Activated CD8-positive, alpha-beta T cell treated with anti-CD3 and anti-CD28 coated beads, Interleukin-2, amount 10 ng/mL, durations not matched to agents 7 days and 5 days (primary cell): ENCODE data around the gene LIPN. TPM values are rescaled to one million over a fixed set of nuclear protein-coding genes. Genes with fewer than 3 reads are reported as not detected.

Source experiments
- ATAC-seq: fragments of 150-1000 bp; cut with Tn5 transposase; one replicate; pipeline ENCODE4 v1.10.0; 2021; ENCODE audit warnings: moderate library complexity
- CTCF ChIA-PET: fragments of 350-600 bp; sonication (Branson Sonifier 250); formaldehyde crosslinking; loops from one replicate; lab custom pipeline; 2021; ENCODE audit warnings: antibody characterized with exemption; lab: Charles Lee
- POLR2A ChIA-PET: fragments of 350-600 bp; sonication (Branson Sonifier 250); formaldehyde crosslinking; loops from one replicate; lab custom pipeline; 2021; ENCODE audit warnings: antibody characterized with exemption; lab: Charles Lee
- DNase-seq: peaks from one replicate; pipeline ENCODE4 v3.0.0-alpha.2; 2020
- H3K27ac Mint-ChIP-seq: one replicate; pipeline ENCODE4 v1.8.0; 2021; ENCODE audit warnings: mild to moderate bottlenecking, mixed read lengths
- H3K27me3 Mint-ChIP-seq: one replicate; pipeline ENCODE4 v1.8.0; 2021; ENCODE audit warnings: low read depth, mixed read lengths
- H3K36me3 Mint-ChIP-seq: one replicate; pipeline ENCODE4 v1.8.0; 2021; ENCODE audit warnings: low read depth, mixed read lengths
- H3K4me1 Mint-ChIP-seq: one replicate; pipeline ENCODE4 v1.8.0; 2021; ENCODE audit warnings: low read depth, mixed read lengths
- H3K4me3 Mint-ChIP-seq: one replicate; pipeline ENCODE4 v1.8.0; 2021; ENCODE audit warnings: mild to moderate bottlenecking, mixed read lengths
- H3K9me3 Mint-ChIP-seq: one replicate; pipeline ENCODE4 v1.8.0; 2022; ENCODE audit warnings: mixed read lengths; ENCODE audit not compliant: insufficient read depth
- total RNA-seq, 2 experiments: library from RNA; stranded (reverse); gene quantifications; one replicate each; pipeline ENCODE4 v1.2.3, GENCODE V29; 2021

The LIPN gene
- total RNA-seq, 2 experiments from 2014 or later, result not detected

GRCh38 chr10:88828310-88828709 lies 68.5 kb downstream of the LIPN start:
- ChIA-PET POLR2A (no interaction called here), CTCF (interaction anchor here (1.0 to 6.1 kb wide), 5 partner anchors 8 to 140 kb away, joined by 3 to 59 read pairs (median 11); no protein-coding TSS in a partner anchor)
- H3K4me3 Mint-ChIP-seq, result no peak overlapping the region
- DNase-seq, result no peak
- no peak for ATAC-seq
- H3K9me3 Mint-ChIP-seq, result no peaks in the 10 kb centered on the region
- H3K36me3 Mint-ChIP-seq, result peaks cover 29% of the 10 kb centered on the region
- H3K4me1 Mint-ChIP-seq, result peaks cover 83% of the 10 kb centered on the region
- H3K27me3 Mint-ChIP-seq, result no peaks in the 10 kb centered on the region
- no peak overlapping the region for H3K27ac Mint-ChIP-seq

Other genes with a start within 250 kb of the LIPN start
- 1 to 10 TPM; 2.5 to 3.3 TPM for gene RNLS, start 176.7 kb upstream of the LIPN start, total RNA-seq
- gene LIPJ, start 173.3 kb upstream of the LIPN start, total RNA-seq, result not detected
- gene LIPF, start 95.6 kb upstream of the LIPN start, total RNA-seq, result not detected
- not detected for gene LIPK, start 53.8 kb upstream of the LIPN start, total RNA-seq
- gene LIPM, start 42.7 kb downstream of the LIPN start, total RNA-seq, result not detected
- gene ANKRD22, start 91.8 kb downstream of the LIPN start, total RNA-seq, result under 1 TPM in 1 of 2 experiments, not detected in 1; 0.45 TPM
- 10 to 100 TPM; 67.6 TPM for gene STAMBPL1, start 120.2 kb downstream of the LIPN start, total RNA-seq
- gene ACTA2, start 192.8 kb downstream of the LIPN start, total RNA-seq, result 10 to 100 TPM; 12.9 to 15.0 TPM
- gene FAS, start 230.8 kb downstream of the LIPN start, total RNA-seq, result 10 to 100 TPM; 58.5 to 62.6 TPM